GM12891 (cell line): ENCODE results near the gene C11orf24.

Source experiments
- POLR2A ChIP-seq: IDR thresholded peaks from 2 replicates; pipeline ENCODE4 v1.6.1; 2011; ENCODE audit warnings: low read depth, low read length, control low read depth
- POLR2AphosphoS5 ChIP-seq: IDR thresholded peaks from 2 replicates; pipeline ENCODE4 v1.6.1; 2011; ENCODE audit warnings: low read depth, low read length, control low read depth

DNA sequence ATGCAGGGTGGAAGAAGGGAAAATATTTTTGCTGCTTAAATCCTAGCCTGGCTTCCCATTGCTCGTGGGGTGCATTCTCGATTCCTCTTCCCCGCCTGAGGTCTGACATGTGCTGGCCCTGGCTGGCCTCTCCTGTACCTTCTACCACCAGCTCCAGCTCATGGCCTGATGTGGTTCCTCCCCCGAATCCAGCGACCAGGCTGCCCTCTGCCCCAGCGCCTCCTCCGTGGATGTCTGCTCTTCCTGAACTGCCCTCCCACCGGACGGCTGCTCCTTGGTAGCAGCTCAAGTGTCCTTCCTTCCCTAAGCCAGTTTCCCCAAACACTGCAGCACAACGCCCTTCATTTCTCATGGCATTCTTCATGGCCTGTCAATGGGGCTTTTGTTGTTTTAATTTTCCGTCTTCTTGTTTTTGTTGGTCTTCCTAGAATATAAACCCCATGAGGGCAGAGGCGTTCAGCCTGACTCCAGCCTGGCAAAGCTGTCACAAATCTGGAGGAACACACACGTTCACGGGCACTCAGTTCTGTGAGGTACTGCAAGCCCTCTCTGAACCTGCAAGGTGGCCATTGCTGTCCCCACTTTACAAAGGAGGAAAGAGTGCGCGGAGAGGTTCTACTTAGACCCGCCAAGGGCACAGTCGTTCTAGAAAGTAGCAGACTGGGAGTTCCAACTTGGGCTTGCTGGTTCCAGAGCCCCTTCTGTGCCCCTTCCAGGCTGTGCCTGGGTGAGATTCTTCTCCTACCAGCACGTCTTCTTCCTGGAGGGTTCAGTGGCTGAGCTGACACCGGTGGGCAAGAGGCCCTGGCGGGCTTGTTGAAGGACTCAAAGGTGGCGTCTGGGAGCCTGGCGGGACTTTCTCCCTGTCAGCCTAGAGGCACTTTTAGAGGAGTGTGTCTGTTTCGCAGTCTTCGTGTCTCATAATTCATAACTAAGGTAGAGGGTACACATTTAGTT is 39.7 kb upstream of the C11orf24 start:
- no peak for TF ChIP-seq POLR2AphosphoS5
- no peak for TF ChIP-seq POLR2A
